H1 (cell line): ENCODE results near the gene UPF2. TPM values are rescaled to one million over a fixed set of nuclear protein-coding genes. Genes with fewer than 3 reads are reported as not detected.

Experiments used
- CTCF ChIA-PET: fragments of 300-600 bp; sonication (Branson Sonifier 250); formaldehyde crosslinking; loops from one replicate; lab custom pipeline; 2021; ENCODE audit not compliant: partially characterized antibody; lab: Charles Lee
- POLR2A ChIA-PET: fragments of 300-600 bp; sonication (Branson Sonifier 250); formaldehyde crosslinking; loops from one replicate; lab custom pipeline; 2021; ENCODE audit warnings: inconsistent platforms; ENCODE audit not compliant: partially characterized antibody; lab: Charles Lee
- DNase-seq, 2 experiments: peaks; one replicate each; pipeline versions ENCODE4 v3.0.0 to v3.0.0-alpha.2; 2010 to 2022; ENCODE audit warnings: low spot score in 2 of 2, low read depth in 1 of 2, mixed read lengths in 1 of 2
- FAIRE-seq: peaks from 2 replicates; lab custom pipeline; 2011; peaks lifted over from hg19 to GRCh38; lab: Jason Lieb, UNC
- H2AFZ ChIP-seq: 2 replicates; pipeline ENCODE4 v1.8.1; 2012; ENCODE audit warnings: low read length, inconsistent platforms
- H2AK5ac ChIP-seq: 2 replicates; pipeline ENCODE4 v1.6.1; 2013; ENCODE audit warnings: low read depth, low read length
- H2BK120ac ChIP-seq: replicated peaks from 2 replicates; pipeline ENCODE3; 2013; ENCODE audit warnings: low read depth, low read length, inconsistent platforms
- H2BK12ac ChIP-seq: 2 replicates; pipeline ENCODE4 v1.6.1; 2013; ENCODE audit warnings: low read depth, low read length
- H2BK15ac ChIP-seq: 2 replicates; pipeline ENCODE4 v1.6.1; 2013; ENCODE audit warnings: low read length
- H2BK20ac ChIP-seq: 2 replicates; pipeline ENCODE4 v1.6.1; 2013; ENCODE audit warnings: low read length
- H2BK5ac ChIP-seq: 2 replicates; pipeline ENCODE4 v1.6.1; 2013; ENCODE audit warnings: low read depth, low read length
- H3K14ac ChIP-seq: 2 replicates; pipeline ENCODE4 v1.6.1; 2013; ENCODE audit warnings: inconsistent platforms; ENCODE audit not compliant: insufficient read length
- H3K18ac ChIP-seq: 2 replicates; pipeline ENCODE4 v1.6.1; 2013; ENCODE audit warnings: low read length; ENCODE audit errors: extremely low read depth
- H3K23ac ChIP-seq: 2 replicates; pipeline ENCODE4 v1.6.1; 2013; ENCODE audit warnings: inconsistent platforms; ENCODE audit not compliant: insufficient read length
- H3K23me2 ChIP-seq: 2 replicates; pipeline ENCODE4 v1.6.1; 2013; ENCODE audit warnings: low read depth, low read length
- H3K27ac ChIP-seq: 2 replicates; pipeline ENCODE4 v1.6.1; 2011; ENCODE audit warnings: low read depth, low read length, inconsistent platforms
- H3K27me3 ChIP-seq, 4 experiments: replicated peaks in 1 of 4; 1 replicate in 1 of 4; 2 replicates in 3 of 4; pipeline versions ENCODE4 v1.6.1 to v1.8.1; 2011 to 2013; ENCODE audit warnings: low read length in 3 of 4, mild to moderate bottlenecking in 3 of 4, inconsistent platforms in 2 of 4, mixed read lengths in 2 of 4, moderate library complexity in 1 of 4; ENCODE audit not compliant: control insufficient read depth in 3 of 4, insufficient read depth in 3 of 4; ENCODE audit errors: extremely low read depth in 1 of 4
- H3K36me3 ChIP-seq, 4 experiments: 2 replicates each; pipeline versions ENCODE4 v1.6.1 to v1.8.1; 2011 to 2013; ENCODE audit warnings: mild to moderate bottlenecking in 4 of 4, low read length in 3 of 4, moderate library complexity in 2 of 4, control low read depth in 1 of 4, inconsistent platforms in 1 of 4; ENCODE audit not compliant: insufficient read depth in 4 of 4, control insufficient read depth in 2 of 4
- H3K4ac ChIP-seq: replicated peaks from 2 replicates; pipeline ENCODE3; 2013; ENCODE audit warnings: low read length, low read depth, mixed read lengths, inconsistent platforms; ENCODE audit not compliant: insufficient read length
- H3K4me1 ChIP-seq, 4 experiments: replicated peaks in 1 of 4; 1 replicate in 1 of 4; 2 replicates in 3 of 4; pipeline versions ENCODE4 v1.6.1 to v1.8.1; 2011 to 2013; ENCODE audit warnings: low read length in 3 of 4, inconsistent platforms in 2 of 4, mixed read lengths in 1 of 4; ENCODE audit not compliant: insufficient read depth in 4 of 4, control insufficient read depth in 3 of 4
- H3K4me2 ChIP-seq, 2 experiments: 2 replicates each; pipeline versions ENCODE4 v1.6.1 to v1.8.1; 2011 to 2013; ENCODE audit warnings: low read depth in 2 of 2, low read length in 2 of 2, control low read depth in 1 of 2, inconsistent platforms in 1 of 2, mild to moderate bottlenecking in 1 of 2; ENCODE audit not compliant: insufficient read depth in 1 of 2
- H3K4me3 ChIP-seq, 4 experiments: fragments of 200-600, 300-600 bp in 1 of 4; sonication (generic), shearing (Covaris generic), sonication (Bioruptor Twin) in 1 of 4; 2 replicates each; pipeline versions ENCODE4 v1.5.1 to v1.8.1; 2011 to 2016; ENCODE audit warnings: low read length in 4 of 4, low read depth in 3 of 4, control low read depth in 2 of 4, inconsistent platforms in 2 of 4, mild to moderate bottlenecking in 2 of 4, mixed read lengths in 1 of 4, moderate library complexity in 1 of 4; ENCODE audit not compliant: insufficient read depth in 2 of 4; ENCODE audit errors: extremely low read depth in 1 of 4
- H3K56ac ChIP-seq: replicated peaks from 2 replicates; pipeline ENCODE3; 2013; ENCODE audit warnings: low read depth, mild to moderate bottlenecking, mixed read lengths, low read length, inconsistent platforms; ENCODE audit not compliant: insufficient read length
- H3K79me1 ChIP-seq: 2 replicates; pipeline ENCODE4 v1.6.1; 2013; ENCODE audit warnings: low read depth, low read length, control low read depth
- H3K79me2 ChIP-seq, 2 experiments: 2 replicates each; pipeline versions ENCODE4 v1.6.1 to v1.8.1; 2012 to 2013; ENCODE audit warnings: low read length in 2 of 2, mild to moderate bottlenecking in 2 of 2, inconsistent platforms in 1 of 2; ENCODE audit not compliant: insufficient read depth in 2 of 2, control insufficient read depth in 1 of 2
- H3K9ac ChIP-seq, 4 experiments: replicated peaks in 1 of 4; 1 replicate in 1 of 4; 2 replicates in 3 of 4; pipeline versions ENCODE4 v1.6.1 to v1.8.1; 2011 to 2013; ENCODE audit warnings: low read depth in 3 of 4, low read length in 3 of 4, control low read depth in 2 of 4, mild to moderate bottlenecking in 2 of 4, moderate library complexity in 2 of 4, inconsistent platforms in 1 of 4; ENCODE audit errors: extremely low read depth in 1 of 4
- H3K9me3 ChIP-seq, 2 experiments: 2 replicates each; pipeline versions ENCODE4 v1.6.1 to v1.8.1; 2012 to 2013; ENCODE audit warnings: mild to moderate bottlenecking in 2 of 2, moderate library complexity in 2 of 2, control low read depth in 1 of 2, inconsistent platforms in 1 of 2, low read depth in 1 of 2, low read length in 1 of 2, mixed read lengths in 1 of 2; ENCODE audit not compliant: insufficient read depth in 2 of 2
- H4K20me1 ChIP-seq, 2 experiments: replicated peaks in 1 of 2; 2 replicates each; pipeline versions ENCODE3 to v1.8.1; 2011 to 2013; ENCODE audit warnings: inconsistent platforms in 2 of 2, low read length in 2 of 2, mild to moderate bottlenecking in 1 of 2; ENCODE audit not compliant: insufficient read depth in 2 of 2, control insufficient read depth in 1 of 2
- H4K5ac ChIP-seq: 2 replicates; pipeline ENCODE4 v1.6.1; 2013; ENCODE audit warnings: low read length, low read depth, mixed read lengths, inconsistent platforms; ENCODE audit not compliant: insufficient read length
- H4K8ac ChIP-seq: 2 replicates; pipeline ENCODE4 v1.8.0; 2013; ENCODE audit warnings: mild to moderate bottlenecking, moderate library complexity, low read length, inconsistent platforms; ENCODE audit not compliant: insufficient read depth; ENCODE audit errors: extremely low read depth
- H4K91ac ChIP-seq: replicated peaks from 2 replicates; pipeline ENCODE3; 2013; ENCODE audit warnings: low read length, mixed read lengths, inconsistent platforms; ENCODE audit not compliant: insufficient read length
- BRCA1 ChIP-seq: IDR thresholded peaks from 2 replicates; pipeline ENCODE4 v1.6.1; 2012; ENCODE audit warnings: low read depth, low read length, improper control_type of control experiment
- CBX5 ChIP-seq: fragments of 300-800, 300-1000 bp; sonication (generic); IDR thresholded peaks from 2 replicates; pipeline ENCODE4 v1.7.1; 2016; ENCODE audit warnings: antibody characterized with exemption, low read length, low read depth
- HDAC6 ChIP-seq: IDR thresholded peaks from one replicate; pipeline ENCODE4 v1.7.1; 2012; ENCODE audit warnings: low read depth, mild to moderate bottlenecking, inconsistent platforms, low read length, moderate library complexity
- TCF12 ChIP-seq: IDR thresholded peaks from 2 replicates; pipeline ENCODE4 v1.6.1; 2011; ENCODE audit warnings: low read depth, mild to moderate bottlenecking, low read length
- YY1 ChIP-seq: IDR thresholded peaks from 2 replicates; pipeline ENCODE4 v1.6.1; 2011; ENCODE audit warnings: low read depth, mild to moderate bottlenecking, low read length
- WGBS, 2 experiments: shearing (Covaris generic) in 1 of 2; methylation state at CpG; one replicate each; pipeline versions ENCODE4 v1.1.6 to v1.1.7; 2013 to 2015; ENCODE audit warnings: low lambda C conversion rate in 2 of 2, mixed read lengths in 2 of 2, inconsistent platforms in 1 of 2, low coverage in 1 of 2, missing lambda C conversion rate in 1 of 2; ENCODE audit not compliant: insufficient replicate concordance in 2 of 2, insufficient coverage in 1 of 2, insufficient read length in 1 of 2; ENCODE audit errors: extremely low coverage in 1 of 2, missing lambda C conversion rate in 1 of 2; 5-methylcytosine and 5-hydroxymethylcytosine counted together
- polyA plus RNA-seq, 7 experiments: library from polyadenylated mRNA; depleted of rRNA in 3 of 7; stranded (reverse) in 5 of 7; unstranded in 2 of 7; fragments of >200 nt in 5 of 7; fragments of 200-250 nt in 2 of 7; gene quantifications; 1 replicate in 5 of 7; 2 replicates in 1 of 7; 4 replicates in 1 of 7; pipeline versions ENCODE4 v1.2.1 to v1.2.3, GENCODE V29; 2011 to 2013; ENCODE audit warnings: missing spikeins in 2 of 7, mixed read lengths in 2 of 7
- total RNA-seq: library from RNA; stranded (reverse); fragmentation: NEBNext Ultra II Directional; extraction: Animal tissue kit (Norgen Biotek cat#: 25700); gene quantifications from 2 replicates; pipeline ENCODE4 v1.2.1, GENCODE V29; 2021

The UPF2 gene
- total and polyA plus RNA-seq, 2 of the 8 experiments (the other 6 are each of a cell fraction or from before 2014, with no cell fraction given) = 6.2 to 32.8 TPM

DNA sequence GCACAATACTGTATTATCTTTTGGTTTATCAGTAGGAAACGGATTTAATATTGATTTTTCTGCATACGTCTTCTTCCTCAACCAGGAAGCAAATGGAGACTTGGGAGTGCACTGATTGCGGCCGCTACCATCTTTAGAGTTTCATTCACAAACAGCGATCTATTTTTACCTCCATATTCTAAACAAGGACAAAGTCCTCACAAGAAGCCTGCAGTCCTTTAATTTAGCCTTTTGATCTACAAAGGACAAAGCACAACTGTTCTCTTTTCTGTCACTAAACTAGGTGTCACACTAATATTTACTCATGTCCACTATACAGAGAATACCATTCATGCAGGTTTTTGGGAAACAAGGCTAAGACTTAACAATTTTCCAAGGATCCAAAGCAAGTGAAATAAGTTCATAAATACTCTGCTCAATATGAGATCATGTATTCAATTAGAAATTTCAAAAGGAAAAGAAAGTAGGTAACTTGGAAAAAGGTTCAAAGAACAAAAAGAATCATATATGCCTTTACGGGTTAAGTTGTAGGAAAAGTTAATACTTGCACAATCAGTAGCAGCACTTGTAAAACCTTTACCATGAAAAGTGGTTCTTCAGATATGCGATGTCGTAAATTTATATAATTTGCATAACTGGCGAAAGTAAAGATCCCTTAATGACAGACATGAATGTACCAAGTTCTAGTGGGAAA lies 92.1 kb downstream of the UPF2 start:
- no peak overlapping the region for H3K27ac ChIP-seq
- no peak overlapping the region for H2AK5ac ChIP-seq
- H3K9ac ChIP-seq = no peak overlapping the region
- no peak overlapping the region for H3K23ac ChIP-seq
- CTCF ChIA-PET = interaction anchor here (1.3 kb wide), 1 partner anchor 70 kb away, joined by 3 read pairs; no protein-coding TSS in a partner anchor
- H3K4me1 ChIP-seq = no peaks in the 10 kb centered on the region
- no peak overlapping the region for H2AFZ ChIP-seq
- H2BK120ac ChIP-seq = no peak overlapping the region
- WGBS, 2 experiments = 84% methylated on average over 9 of the region's 9 CpGs; no CpG with 5 or more reads in 1 of the 2 experiments
- H2BK15ac ChIP-seq = no peak overlapping the region
- H3K18ac ChIP-seq = no peak overlapping the region
- no peaks in the 10 kb centered on the region for H3K79me1 ChIP-seq
- H2BK5ac ChIP-seq = no peak overlapping the region
- H4K91ac ChIP-seq = no peak overlapping the region
- H2BK20ac ChIP-seq = no peak overlapping the region
- H3K27me3 ChIP-seq = no peaks in the 10 kb centered on the region
- H3K79me2 ChIP-seq = no peaks in the 10 kb centered on the region
- H3K4ac ChIP-seq = no peak overlapping the region
- H3K4me2 ChIP-seq = no peak overlapping the region
- POLR2A ChIA-PET = no interaction called here
- H4K8ac ChIP-seq = no peak overlapping the region
- H4K20me1 ChIP-seq = no peaks in the 10 kb centered on the region
- no peaks in the 10 kb centered on the region for H3K9me3 ChIP-seq
- H3K56ac ChIP-seq = no peak overlapping the region
- FAIRE-seq (no peak), DNase-seq (no peak)
- peaks cover 3 to 51% (median 11%) of the 10 kb centered on the region in 4 experiments; a peak in 7 of 8 replicates for H3K36me3 ChIP-seq
- H2BK12ac ChIP-seq = no peak overlapping the region
- H3K14ac ChIP-seq = no peak overlapping the region
- H3K23me2 ChIP-seq = no peaks in the 10 kb centered on the region
- H4K5ac ChIP-seq = no peak overlapping the region
- no peak overlapping the region for H3K4me3 ChIP-seq
- TF ChIP-seq BRCA1 = no peak
- no peak for TF ChIP-seq HDAC6
- TF ChIP-seq TCF12 = no peak
- TF ChIP-seq CBX5 = no peak
- TF ChIP-seq YY1 = no peak
